ENCODE measurements around the gene FYN. TPM values are rescaled to one million over a fixed set of nuclear protein-coding genes. Genes with fewer than 3 reads are reported as not detected.

Gene FYN
- total and polyA plus RNA-seq, 2 of the 8 experiments (the other 6 are each of a cell fraction or from before 2014, with no cell fraction given) = 46.8 to 97.2 TPM

GRCh38 chr6:111768431-111768770 lies 104.9 kb downstream of the FYN start:
- no peak for FAIRE-seq
- no peak overlapping the region for H2BK5ac ChIP-seq (ENCODE audit: low read depth, low read length)
- peaks cover 0 to 12% of the 10 kb centered on the region in 2 experiments; a peak in 2 of 4 replicates for H3K79me2 ChIP-seq (ENCODE audit: control insufficient read depth in 1 of 2, insufficient read depth in 2 of 2, low read length in 2 of 2)
- no peak overlapping the region for H4K5ac ChIP-seq (ENCODE audit: insufficient read length, low read depth, low read length)
- H3K9ac ChIP-seq (replicated peaks in 1 of 4; ENCODE audit: extremely low read depth in 1 of 4, low read depth in 3 of 4, low read length in 3 of 4) = no peak overlapping the region
- no peaks in the 10 kb centered on the region for H3K27me3 ChIP-seq (replicated peaks in 1 of 4; ENCODE audit: control insufficient read depth in 3 of 4, extremely low read depth in 1 of 4, insufficient read depth in 3 of 4, low read length in 3 of 4)
- no peak for TF ChIP-seq EGR1 (IDR thresholded peaks at IDR 0.05; ENCODE audit: borderline replicate concordance, low read depth, low read length)
- TF ChIP-seq NANOG (IDR thresholded peaks at IDR 0.05; ENCODE audit: insufficient read depth, low read depth, low read length, poor library complexity, severe bottlenecking) = no peak
- TF ChIP-seq SIX5 (IDR thresholded peaks at IDR 0.05; ENCODE audit: low read depth, low read length) = no peak
- TF ChIP-seq ATF3 (IDR thresholded peaks at IDR 0.05; ENCODE audit: insufficient read depth, low read depth, low read length) = peak; percentile 68
- no peak overlapping the region for H3K4ac ChIP-seq (replicated peaks; ENCODE audit: insufficient read length, low read depth, low read length)
- CTCF ChIA-PET (ENCODE audit: partially characterized antibody) = interaction anchor here (0.8 kb wide), 1 partner anchor 274 kb away, joined by 3 read pairs; no protein-coding TSS in a partner anchor
- H3K23ac ChIP-seq (ENCODE audit: insufficient read length) = no peak overlapping the region
- H3K4me2 ChIP-seq (ENCODE audit: insufficient read depth in 1 of 2, low read depth in 2 of 2, low read length in 2 of 2) = no peak overlapping the region
- no peaks in the 10 kb centered on the region for H3K36me3 ChIP-seq (ENCODE audit: control insufficient read depth in 2 of 4, insufficient read depth in 4 of 4, low read length in 3 of 4)
- POLR2A ChIA-PET (ENCODE audit: partially characterized antibody) = no interaction called here
- H3K18ac ChIP-seq (ENCODE audit: extremely low read depth, low read length) = no peak overlapping the region
- H2AK5ac ChIP-seq (ENCODE audit: low read depth, low read length) = no peak overlapping the region
- no peak overlapping the region for H2BK120ac ChIP-seq (replicated peaks; ENCODE audit: low read depth, low read length)
- no peak overlapping the region for H2BK15ac ChIP-seq (ENCODE audit: low read length)
- no peak overlapping the region for H3K14ac ChIP-seq (ENCODE audit: insufficient read length)
- H3K9me3 ChIP-seq (ENCODE audit: insufficient read depth in 2 of 2, low read depth in 1 of 2, low read length in 1 of 2) = no peaks in the 10 kb centered on the region
- 95% methylated on average over 2 of the region's 2 CpGs; no CpG with 5 or more reads in 1 of the 2 experiments for WGBS, 2 experiments (ENCODE audit: extremely low coverage in 1 of 2, insufficient coverage in 1 of 2, insufficient read length in 1 of 2, insufficient replicate concordance in 2 of 2, low coverage in 1 of 2, low lambda C conversion rate in 2 of 2, missing lambda C conversion rate in 1 of 2)
- peaks cover 2% of the 10 kb centered on the region; the same call in 1 of the 2 replicates for H3K79me1 ChIP-seq (ENCODE audit: low read depth, low read length)
- peaks cover 0 to 2% of the 10 kb centered on the region in 2 experiments for H4K20me1 ChIP-seq (replicated peaks in 1 of 2; ENCODE audit: control insufficient read depth in 1 of 2, insufficient read depth in 2 of 2, low read length in 2 of 2)
- no peak overlapping the region for H2BK20ac ChIP-seq (ENCODE audit: low read length)
- H3K4me3 ChIP-seq (ENCODE audit: extremely low read depth in 1 of 4, insufficient read depth in 2 of 4, low read depth in 3 of 4, low read length in 4 of 4) = no peak overlapping the region
- H4K8ac ChIP-seq (ENCODE audit: extremely low read depth, insufficient read depth, low read length) = no peak overlapping the region
- H3K4me1 ChIP-seq (replicated peaks in 1 of 4; ENCODE audit: control insufficient read depth in 3 of 4, insufficient read depth in 4 of 4, low read length in 3 of 4) = peaks cover 5 to 24% (median 14%) of the 10 kb centered on the region in 4 experiments
- H4K91ac ChIP-seq (replicated peaks; ENCODE audit: insufficient read length, low read length) = no peak overlapping the region
- H2BK12ac ChIP-seq (ENCODE audit: low read depth, low read length) = no peak overlapping the region
- no peaks in the 10 kb centered on the region for H3K23me2 ChIP-seq (ENCODE audit: low read depth, low read length)
- no peak for DNase-seq (ENCODE audit: low read depth in 1 of 2, low spot score in 2 of 2)
- no peak overlapping the region for H3K56ac ChIP-seq (replicated peaks; ENCODE audit: insufficient read length, low read depth, low read length)
- no peak overlapping the region for H2AFZ ChIP-seq (ENCODE audit: low read length)
- H3K27ac ChIP-seq (ENCODE audit: low read depth, low read length) = no peak overlapping the region
